Testis (tissue), 2 donors: Measurements from ENCODE around the gene PPP2R2C.

Source experiments
- CTCF ChIP-seq, 3 experiments: fragments of 450-650 bp in 2 of 3; fragments of 200-600 bp in 1 of 3; sonication (generic) in 1 of 3; IDR thresholded peaks; one replicate each; pipeline ENCODE4 v1.5.1; 2016 to 2019; ENCODE audit warnings: antibody characterized with exemption in 3 of 3, mild to moderate bottlenecking in 2 of 3, moderate library complexity in 1 of 3
- POLR2A ChIP-seq: fragments of 450-650 bp; IDR thresholded peaks from one replicate; pipeline ENCODE4 v1.6.1; 2017; ENCODE audit warnings: antibody characterized with exemption, mild to moderate bottlenecking, moderate library complexity

GRCh38 chr4:6336166-6336565, 136.2 kb downstream of the PPP2R2C start:
- TF ChIP-seq CTCF (IDR thresholded peaks at IDR 0.05) (no peak), POLR2A (no peak)
